Islet precursor cell (in vitro differentiated cells): Measurements from ENCODE around the gene LMF1.
"Not testable (repeated sequence)": the region's sequence is repeated elsewhere in the genome, so short reads cannot be mapped to it uniquely, and the experiment has no call there.

Experiments used
- DNase-seq: peaks from one replicate; pipeline ENCODE4 v3.0.0-alpha.2; 2018

Gene LMF1

GRCh38 chr16:842061-842476, 128.7 kb downstream of the LMF1 start:
- DNase-seq: no peak

- no peak for DNase-seq
Measured at GRCh38 chr16:841455-842060, 129.2 kb downstream of the LMF1 start.

GRCh38 chr16:840561-841454, 130.0 kb downstream of the LMF1 start:
- no peak for DNase-seq

GRCh38 chr16:839643-840408, 131.0 kb downstream of the LMF1 start:
- DNase-seq: no peak

- DNase-seq: no peak
Measured at GRCh38 chr16:838741-839140, 132.0 kb downstream of the LMF1 start.

- not testable (repeated sequence) for DNase-seq
Measured at GRCh38 chr16:836822-837221, 134.0 kb downstream of the LMF1 start.

GRCh38 chr16:836221-836620, 134.6 kb downstream of the LMF1 start:
- DNase-seq: no peak

- DNase-seq: no peak
Measured at GRCh38 chr16:835373-835772, 135.4 kb downstream of the LMF1 start.

- DNase-seq: no peak
Measured at GRCh38 chr16:833411-833810, 137.4 kb downstream of the LMF1 start.

- no peak for DNase-seq
Measured at GRCh38 chr16:832652-833336, 138.0 kb downstream of the LMF1 start.

- DNase-seq: no peak
Measured at GRCh38 chr16:831571-832413, 139.0 kb downstream of the LMF1 start.

- DNase-seq: no peak
Measured at GRCh38 chr16:830871-831570, 139.8 kb downstream of the LMF1 start.

GRCh38 chr16:830107-830870, 140.5 kb downstream of the LMF1 start:
- no peak for DNase-seq

GRCh38 chr16:828891-829290, 141.9 kb downstream of the LMF1 start:
- no peak for DNase-seq

GRCh38 chr16:827513-827912, 143.3 kb downstream of the LMF1 start:
- DNase-seq: no peak

- no peak for DNase-seq
Measured at GRCh38 chr16:825341-826061, 145.3 kb downstream of the LMF1 start.

GRCh38 chr16:824601-825000, 146.2 kb downstream of the LMF1 start:
- no peak for DNase-seq

GRCh38 chr16:824194-824593, 146.6 kb downstream of the LMF1 start:
- DNase-seq: no peak

- DNase-seq: no peak
Measured at GRCh38 chr16:822909-823297, 147.9 kb downstream of the LMF1 start.
